GM12878 (cell line): ENCODE data around the gene PAPPA. TPM values are rescaled to one million over a fixed set of nuclear protein-coding genes. Genes with fewer than 3 reads are reported as not detected.

Experiments used
- ATAC-seq: fragments of 200-7000 bp; cut with Tn5 transposase; 3 replicates; pipeline ENCODE4 v1.9.1; 2020; ENCODE audit warnings: mild to moderate bottlenecking, moderate library complexity
- BruUV-seq: library from RNA; stranded (reverse); fragments of 400-500 nt; replicated peaks from 2 replicates; lab custom pipeline; 2021; lab: Mats Ljungman, UMichigan
- CTCF ChIA-PET: fragments of 300-600 bp; sonication (Branson Sonifier 250); formaldehyde crosslinking; extraction: SDS; loops from one replicate; lab custom pipeline; 2021; ENCODE audit warnings: inconsistent platforms; lab: Yijun Ruan, JAX
- POLR2A ChIA-PET: fragments of 350-600 bp; formaldehyde crosslinking; extraction: SDS; loops from one replicate; lab custom pipeline; 2021; ENCODE audit warnings: inconsistent platforms; lab: Charles Lee
- RAD21 ChIA-PET: fragments of 300-600 bp; sonication (Branson Sonifier 250); formaldehyde crosslinking; loops from one replicate; lab custom pipeline; 2023; ENCODE audit warnings: antibody characterized with exemption; ENCODE audit not compliant: unreplicated experiment; lab: Charles Lee
- SMC1A ChIA-PET: fragments of 300-600 bp; sonication (Branson Sonifier 250); formaldehyde crosslinking; loops from one replicate; lab custom pipeline; 2023; ENCODE audit not compliant: unreplicated experiment, uncharacterized antibody; lab: Charles Lee
- DNase-seq: peaks from one replicate; pipeline ENCODE4 v3.0.0-alpha.2; 2011; ENCODE audit warnings: low read depth, low spot score
- FAIRE-seq: peaks from 3 replicates; lab custom pipeline; 2011; peaks lifted over from hg19 to GRCh38; lab: Jason Lieb, UNC
- H2AFZ ChIP-seq: 2 replicates; pipeline ENCODE4 v1.6.0; 2011; ENCODE audit warnings: low read depth, low read length, control low read depth; ENCODE audit not compliant: control insufficient read depth
- H3K27ac ChIP-seq: 2 replicates; pipeline ENCODE4 v1.5.1; 2011; ENCODE audit warnings: control low read depth; ENCODE audit not compliant: control insufficient read depth, insufficient read depth
- H3K27me3 ChIP-seq, 2 experiments: replicated peaks in 1 of 2; 2 replicates each; pipeline versions ENCODE4 v1.6.0 to v1.6.1; 2011; ENCODE audit warnings: low read length in 1 of 2; ENCODE audit not compliant: control insufficient read depth in 2 of 2, insufficient read depth in 2 of 2
- H3K36me3 ChIP-seq, 2 experiments: 2 replicates each; pipeline ENCODE4 v1.5.1; 2011; ENCODE audit warnings: low read length in 1 of 2; ENCODE audit not compliant: control insufficient read depth in 2 of 2, insufficient read depth in 2 of 2
- H3K4me1 ChIP-seq: 2 replicates; pipeline ENCODE4 v1.6.1; 2011; ENCODE audit warnings: mild to moderate bottlenecking, low read length, moderate library complexity, mixed read lengths; ENCODE audit not compliant: control insufficient read depth, insufficient read depth
- H3K4me2 ChIP-seq: 2 replicates; pipeline ENCODE4 v1.6.0; 2011; ENCODE audit warnings: control low read depth; ENCODE audit not compliant: control insufficient read depth, insufficient read depth
- H3K4me3 ChIP-seq: fragments of 200-600 bp; sonication (generic); 2 replicates; pipeline ENCODE4 v1.5.1; 2016
- H3K79me2 ChIP-seq: 2 replicates; pipeline ENCODE4 v1.6.0; 2011; ENCODE audit warnings: low read length; ENCODE audit not compliant: control insufficient read depth, insufficient read depth
- H3K9ac ChIP-seq: 2 replicates; pipeline ENCODE4 v1.8.0; 2011; ENCODE audit warnings: low read length, control low read depth, mixed read lengths; ENCODE audit not compliant: control insufficient read depth, insufficient read depth
- H3K9me3 ChIP-seq: replicated peaks from 3 replicates; pipeline ENCODE4 v1.5.1; 2011; ENCODE audit warnings: mild to moderate bottlenecking, low read length; ENCODE audit not compliant: control insufficient read depth, insufficient read depth
- H4K20me1 ChIP-seq: 2 replicates; pipeline ENCODE4 v1.6.0; 2011; ENCODE audit not compliant: control insufficient read depth, insufficient read depth
- CHD1 ChIP-seq: IDR thresholded peaks from 2 replicates; pipeline ENCODE4 v1.6.1; 2012; ENCODE audit warnings: low read depth, low read length, improper control_type of control experiment
- CHD2 ChIP-seq: IDR thresholded peaks from 2 replicates; pipeline ENCODE4 v1.6.1; 2011; ENCODE audit warnings: low read depth, low read length, improper control_type of control experiment, borderline replicate concordance
- CREB1 ChIP-seq: IDR thresholded peaks from 2 replicates; pipeline ENCODE4 v1.6.1; 2012; ENCODE audit warnings: low read depth, mild to moderate bottlenecking, inconsistent platforms
- FOS ChIP-seq: IDR thresholded peaks from 3 replicates; pipeline ENCODE4 v1.6.1; 2011; ENCODE audit warnings: borderline replicate concordance; ENCODE audit not compliant: insufficient read length; ENCODE audit errors: extremely low read depth
- IRF4 ChIP-seq: IDR thresholded peaks from 2 replicates; pipeline ENCODE4 v1.6.1; 2011; ENCODE audit warnings: low read depth, low read length
- KAT2A ChIP-seq: conservative IDR thresholded peaks from 2 replicates; pipeline ENCODE4 v1.6.1; 2011; ENCODE audit warnings: low read depth, low read length; ENCODE audit not compliant: control insufficient read depth
- KLF5 ChIP-seq: fragments of 450-650 bp; IDR thresholded peaks from 2 replicates; pipeline ENCODE4 v1.6.1; 2014; ENCODE audit warnings: mild to moderate bottlenecking; ENCODE audit not compliant: partially characterized antibody
- MXI1 ChIP-seq: fragments of 150-350 bp; IDR thresholded peaks from 2 replicates; pipeline ENCODE4 v1.6.1; 2011; ENCODE audit warnings: low read depth, mild to moderate bottlenecking, inconsistent platforms, low read length, improper control_type of control experiment
- NBN ChIP-seq: fragments of 450-650 bp; IDR thresholded peaks from 2 replicates; pipeline ENCODE4 v1.6.1; 2016
- NFIC ChIP-seq: IDR thresholded peaks from 2 replicates; pipeline ENCODE4 v1.6.1; 2012; ENCODE audit warnings: low read depth, mild to moderate bottlenecking, inconsistent platforms, low read length, moderate library complexity
- NKRF ChIP-seq: fragments of 450-650 bp; conservative IDR thresholded peaks from 2 replicates; pipeline ENCODE4 v1.6.1; 2017; ENCODE audit warnings: mild to moderate bottlenecking, moderate library complexity
- SMARCA5 ChIP-seq: fragments of 450-650 bp; IDR thresholded peaks from 2 replicates; pipeline ENCODE4 v1.6.1; 2017; ENCODE audit warnings: mild to moderate bottlenecking
- SREBF1 ChIP-seq: IDR thresholded peaks from 2 replicates; pipeline ENCODE4 v1.6.1; 2012; ENCODE audit warnings: mild to moderate bottlenecking, low read length
- USF2 ChIP-seq: IDR thresholded peaks from 2 replicates; pipeline ENCODE4 v1.6.1; 2011; ENCODE audit warnings: low read depth, low read length, improper control_type of control experiment, borderline replicate concordance
- ZSCAN29 ChIP-seq: fragments of 450-650 bp; IDR thresholded peaks from 2 replicates; pipeline ENCODE4 v1.6.1; 2017; ENCODE audit warnings: mild to moderate bottlenecking, moderate library complexity
- WGBS: methylation state at CpG from one replicate; pipeline ENCODE4 v1.1.6; 2016; ENCODE audit warnings: low lambda C conversion rate; ENCODE audit not compliant: insufficient replicate concordance, insufficient coverage; ENCODE audit errors: missing lambda C conversion rate; 5-methylcytosine and 5-hydroxymethylcytosine counted together
- in situ Hi-C: fragments of 300-500 bp; cut with MboI; formaldehyde crosslinking; loops from 9 replicates; pipeline ENCODE4 v1.14.3; 2018; ENCODE audit warnings: mixed read lengths
- intact Hi-C: fragments of 100-400 bp; cut with micrococcal nuclease; formaldehyde crosslinking; loops from one replicate; pipeline ENCODE4 v1.14.2; 2022; ENCODE audit not compliant: unreplicated experiment
- polyA plus RNA-seq, 11 experiments: library from polyadenylated mRNA; depleted of rRNA in 4 of 11; unstranded in 6 of 11; stranded (reverse) in 5 of 11; fragments of >200 nt; fragmentation: Nextera tagmentation in 4 of 11; fragmentation: Illumina TruSeq in 1 of 11; extraction: Ambion mirVana in 4 of 11; extraction: Trizol in 1 of 11; gene quantifications; 1 replicate in 1 of 11; 2 replicates in 10 of 11; pipeline versions ENCODE4 v1.2.1 to v1.2.3, GENCODE V29; 2011 to 2016; ENCODE audit warnings: inconsistent platforms in 2 of 11, missing spikeins in 2 of 11, low read depth in 1 of 11
- total RNA-seq, 4 experiments: library from RNA; depleted of rRNA in 3 of 4; stranded (reverse); fragments of >200 nt in 3 of 4; fragmentation: Illumina TruSeq in 1 of 4; extraction: Trizol in 1 of 4; gene quantifications; 2 replicates each; pipeline versions ENCODE4 v1.2.1 to v1.2.3, GENCODE V29; 2013 to 2021

PAPPA gene
- total and polyA plus RNA-seq, 10 of the 15 experiments (the other 5 are each of a cell fraction or from before 2014, with no cell fraction given) = under 0.01 to 0.19 (median 0.02) TPM; not detected in 4

- no peaks in the 10 kb centered on the region for H3K9me3 ChIP-seq
- RAD21 ChIA-PET = no interaction called here
- no peak overlapping the region for H3K4me2 ChIP-seq
- no peaks in the 10 kb centered on the region for H3K79me2 ChIP-seq
- in situ Hi-C loops (no loop called here), intact Hi-C loops (no loop called here)
- 6% methylated on average over 4 of the region's 4 CpGs for WGBS
- TF ChIP-seq CREB1 = no peak
- TF ChIP-seq CHD2 = no peak
- TF ChIP-seq, all 136 proteins: peak for 0
- H3K4me3 ChIP-seq = no peak overlapping the region
- H3K36me3 ChIP-seq = no peaks in the 10 kb centered on the region
- no peak overlapping the region for H3K27ac ChIP-seq
- ChIA-PET SMC1A (interaction anchor here (1.0 kb wide), 1 partner anchor 93 kb away, joined by 3 read pairs; no protein-coding TSS in a partner anchor), CTCF (interaction anchor here (1.5 kb wide), 1 partner anchor 586 kb away, joined by 3 read pairs; no protein-coding TSS in a partner anchor), POLR2A (no interaction called here)
- no peak for ATAC-seq
- peaks cover 0 to 2% of the 10 kb centered on the region in 2 experiments; a peak in 1 of 4 replicates for H3K27me3 ChIP-seq
- H3K4me1 ChIP-seq = no peaks in the 10 kb centered on the region
- no peak overlapping the region for H3K9ac ChIP-seq
- H2AFZ ChIP-seq = no peak overlapping the region
- no peak for FAIRE-seq
- no peaks in the 10 kb centered on the region for H4K20me1 ChIP-seq
- BruUV-seq = no TSS peak
- no peak for DNase-seq
These were observed 26.0 kb downstream of the PAPPA start for GRCh38 chr9:116179568-116179967.

GRCh38 chr9:116181853-116182610, 28.4 kb downstream of the PAPPA start:
- H4K20me1 ChIP-seq = no peaks in the 10 kb centered on the region
- peaks cover 0 to 2% of the 10 kb centered on the region in 2 experiments; a peak in 1 of 4 replicates for H3K27me3 ChIP-seq
- H3K79me2 ChIP-seq = no peaks in the 10 kb centered on the region
- in situ Hi-C loops (no loop called here), intact Hi-C loops (no loop called here)
- TF ChIP-seq NBN (no peak), NKRF (no peak), ZSCAN29 (no peak), CHD1 (no peak), KAT2A (no peak), MXI1 (no peak), IRF4 (no peak), USF2 (no peak), KLF5 (no peak), SMARCA5 (no peak), SREBF1 (no peak), NFIC (no peak), FOS (no peak)
- H2AFZ ChIP-seq = no peak overlapping the region
- WGBS = 2% methylated on average over 3 of the region's 3 CpGs
- SMC1A ChIA-PET = no interaction called here
- no peak overlapping the region for H3K4me2 ChIP-seq
- no peak for DNase-seq
- H3K9me3 ChIP-seq = no peaks in the 10 kb centered on the region
- H3K9ac ChIP-seq = no peak overlapping the region
- ATAC-seq = no peak
- POLR2A ChIA-PET = no interaction called here
- RAD21 ChIA-PET = no interaction called here
- FAIRE-seq = no peak
- H3K4me1 ChIP-seq = no peaks in the 10 kb centered on the region
- no peaks in the 10 kb centered on the region for H3K36me3 ChIP-seq
- no peak overlapping the region for H3K27ac ChIP-seq
- H3K4me3 ChIP-seq = no peak overlapping the region
- no TSS peak for BruUV-seq
- CTCF ChIA-PET = no interaction called here
